Effector memory CD4-positive, alpha-beta T cell (primary cell): ENCODE measurements around the gene PCNT.

Experiments used
- DNase-seq, 3 donors: peaks; one replicate each; pipeline ENCODE4 v3.0.0-alpha.2; 2020
- H3K27ac ChIP-seq: 2 replicates; pipeline ENCODE4 v1.7.0; 2013; ENCODE audit warnings: mild to moderate bottlenecking, low read length, moderate library complexity; ENCODE audit not compliant: insufficient read depth, poor library complexity, severe bottlenecking
- H3K27me3 ChIP-seq: replicated peaks from 2 replicates; pipeline ENCODE4 v1.7.0; 2013; ENCODE audit warnings: mild to moderate bottlenecking, low read length; ENCODE audit not compliant: insufficient read depth, control insufficient read depth, poor library complexity, severe bottlenecking
- H3K36me3 ChIP-seq: 2 replicates; pipeline ENCODE4 v1.7.0; 2013; ENCODE audit warnings: mild to moderate bottlenecking, low read length, moderate library complexity; ENCODE audit not compliant: control insufficient read depth, insufficient read depth
- H3K4me1 ChIP-seq: 2 replicates; pipeline ENCODE4 v1.7.0; 2013; ENCODE audit warnings: low read length, mild to moderate bottlenecking; ENCODE audit not compliant: control insufficient read depth, insufficient read depth, poor library complexity, severe bottlenecking
- H3K4me3 ChIP-seq: 2 replicates; pipeline ENCODE4 v1.7.0; 2013; ENCODE audit warnings: low read length, low read depth, mild to moderate bottlenecking; ENCODE audit not compliant: insufficient read depth, poor library complexity, severe bottlenecking
- H3K9me3 ChIP-seq: 2 replicates; pipeline ENCODE4 v1.7.0; 2013; ENCODE audit warnings: mild to moderate bottlenecking, low read length, moderate library complexity; ENCODE audit not compliant: control insufficient read depth

The PCNT gene

GRCh38 chr21:46412521-46413364, 88.8 kb downstream of the PCNT start:
- no peak for DNase-seq
- Histone ChIP-seq H3K27me3 (no peaks in the 10 kb centered on the region), H3K36me3 (peaks cover 15% of the 10 kb centered on the region), H3K27ac (no peak overlapping the region), H3K9me3 (no peaks in the 10 kb centered on the region), H3K4me3 (no peak overlapping the region), H3K4me1 (no peaks in the 10 kb centered on the region)

- H3K4me3 ChIP-seq, result no peak overlapping the region
- H3K27ac ChIP-seq, result no peak overlapping the region
- H3K36me3 ChIP-seq, result peaks cover 18% of the 10 kb centered on the region
- no peaks in the 10 kb centered on the region for H3K4me1 ChIP-seq
- no peak for DNase-seq
- no peaks in the 10 kb centered on the region for H3K27me3 ChIP-seq
- no peaks in the 10 kb centered on the region for H3K9me3 ChIP-seq
Measured at GRCh38 chr21:46413365-46413696, 89.4 kb downstream of the PCNT start.

- Histone ChIP-seq H3K27ac (no peak overlapping the region), H3K4me3 (no peak overlapping the region), H3K27me3 (no peaks in the 10 kb centered on the region), H3K4me1 (no peaks in the 10 kb centered on the region), H3K9me3 (no peaks in the 10 kb centered on the region), H3K36me3 (peaks cover 21% of the 10 kb centered on the region)
- DNase-seq, result no peak
Measured at GRCh38 chr21:46414965-46415275, 91.0 kb downstream of the PCNT start.

- Histone ChIP-seq H3K4me1 (no peaks in the 10 kb centered on the region), H3K36me3 (peaks cover 16% of the 10 kb centered on the region), H3K27me3 (no peaks in the 10 kb centered on the region), H3K9me3 (no peaks in the 10 kb centered on the region), H3K27ac (no peak overlapping the region), H3K4me3 (no peak overlapping the region)
- DNase-seq, result no peak
Measured at GRCh38 chr21:46416551-46416950, 92.6 kb downstream of the PCNT start.

- Histone ChIP-seq H3K4me1 (peaks cover 3% of the 10 kb centered on the region), H3K36me3 (peaks cover 15% of the 10 kb centered on the region)
Measured at GRCh38 chr21:46418265-46418946, 94.5 kb downstream of the PCNT start.

GRCh38 chr21:46420241-46421190, 96.6 kb downstream of the PCNT start:
- Histone ChIP-seq H3K27ac (no peak overlapping the region), H3K9me3 (no peaks in the 10 kb centered on the region), H3K36me3 (peaks cover 15% of the 10 kb centered on the region), H3K4me3 (no peak overlapping the region), H3K4me1 (peaks cover 4% of the 10 kb centered on the region), H3K27me3 (no peaks in the 10 kb centered on the region)
- no peak for DNase-seq

More at GRCh38 chr21:46418265-46418946, 94.5 kb downstream of the PCNT start:
- DNase-seq, result no peak
- H3K4me3 ChIP-seq, result no peak overlapping the region
- H3K9me3 ChIP-seq, result no peaks in the 10 kb centered on the region
- no peaks in the 10 kb centered on the region for H3K27me3 ChIP-seq
- no peak overlapping the region for H3K27ac ChIP-seq

GRCh38 chr21:46421191-46421750, 97.3 kb downstream of the PCNT start:
- Histone ChIP-seq H3K36me3 (peaks cover 15% of the 10 kb centered on the region), H3K4me3 (no peak overlapping the region), H3K4me1 (peaks cover 4% of the 10 kb centered on the region), H3K27me3 (no peaks in the 10 kb centered on the region), H3K27ac (no peak overlapping the region), H3K9me3 (no peaks in the 10 kb centered on the region)
- DNase-seq, result no peak

GRCh38 chr21:46421756-46422555, 98.0 kb downstream of the PCNT start:
- no peaks in the 10 kb centered on the region for H3K27me3 ChIP-seq
- H3K4me1 ChIP-seq, result peaks cover 4% of the 10 kb centered on the region
- H3K9me3 ChIP-seq, result no peaks in the 10 kb centered on the region
- peaks cover 15% of the 10 kb centered on the region for H3K36me3 ChIP-seq
- DNase-seq, result no peak
- H3K27ac ChIP-seq, result no peak overlapping the region
- no peak overlapping the region for H3K4me3 ChIP-seq

- H3K27ac ChIP-seq, result no peak overlapping the region
- H3K27me3 ChIP-seq, result no peaks in the 10 kb centered on the region
- DNase-seq, result no peak
- no peak overlapping the region for H3K4me3 ChIP-seq
- H3K4me1 ChIP-seq, result peaks cover 4% of the 10 kb centered on the region
- peaks cover 18% of the 10 kb centered on the region for H3K36me3 ChIP-seq
- no peaks in the 10 kb centered on the region for H3K9me3 ChIP-seq
Measured at GRCh38 chr21:46422636-46423241, 98.8 kb downstream of the PCNT start.
